A673 (cell line): ENCODE data around the gene CACNB1. TPM values are rescaled to one million over a fixed set of nuclear protein-coding genes. Genes with fewer than 3 reads are reported as not detected.
A peak's percentile ranks its signal among the peaks of the same experiment; 100 is the strongest.

Experiments used
- BruUV-seq: library from RNA; stranded (reverse); fragments of 400-500 nt; replicated peaks from 2 replicates; lab custom pipeline; 2021; lab: Mats Ljungman, UMichigan
- CTCF ChIA-PET: fragments of 300-600 bp; sonication (Branson Sonifier 250); formaldehyde crosslinking; loops from one replicate; lab custom pipeline; 2022; ENCODE audit warnings: antibody characterized with exemption; lab: Charles Lee
- POLR2A ChIA-PET: fragments of 300-600 bp; sonication (Branson Sonifier 250); formaldehyde crosslinking; loops from one replicate; lab custom pipeline; 2022; ENCODE audit warnings: antibody characterized with exemption; ENCODE audit not compliant: low non-redundant PET; lab: Charles Lee
- DNase-seq: peaks from one replicate; pipeline ENCODE4 v3.0.0-alpha.2; 2015; ENCODE audit warnings: low spot score
- H3K27ac ChIP-seq: fragments of 200-600 bp; sonication (generic); 2 replicates; pipeline ENCODE4 v1.5.1; 2016; ENCODE audit warnings: mixed run types, low read depth, mild to moderate bottlenecking, mixed read lengths, antibody characterized with exemption, low read length; ENCODE audit not compliant: poor library complexity, severe bottlenecking
- H3K27me3 ChIP-seq: fragments of 200-600 bp; sonication (generic); replicated peaks from 2 replicates; pipeline ENCODE4 v1.6.1; 2017; ENCODE audit warnings: mixed run types, low read depth, mild to moderate bottlenecking, mixed read lengths, antibody characterized with exemption, low read length; ENCODE audit not compliant: insufficient read depth, poor library complexity
- H3K36me3 ChIP-seq: fragments of 200-600 bp; sonication (generic); 2 replicates; pipeline ENCODE4 v1.6.1; 2016; ENCODE audit warnings: mixed run types, mild to moderate bottlenecking, mixed read lengths, antibody characterized with exemption, low read length; ENCODE audit not compliant: insufficient read depth, poor library complexity, severe bottlenecking
- H3K4me1 ChIP-seq: fragments of 200-600 bp; sonication (generic); 2 replicates; pipeline ENCODE4 v1.6.1; 2017; ENCODE audit warnings: mixed run types, mild to moderate bottlenecking, mixed read lengths, antibody characterized with exemption, low read length; ENCODE audit not compliant: insufficient read depth, poor library complexity, severe bottlenecking
- H3K4me3 ChIP-seq: fragments of 200-600 bp; sonication (generic); 2 replicates; pipeline ENCODE4 v1.5.1; 2016; ENCODE audit warnings: low read depth, mixed run types, mild to moderate bottlenecking, mixed read lengths, low read length; ENCODE audit not compliant: poor library complexity, severe bottlenecking
- H3K9me3 ChIP-seq: fragments of 200-600 bp; sonication (generic); 2 replicates; pipeline ENCODE4 v1.6.1; 2016; ENCODE audit warnings: mixed run types, low read depth, mild to moderate bottlenecking, mixed read lengths, antibody characterized with exemption, low read length; ENCODE audit not compliant: poor library complexity, severe bottlenecking
- CTCF ChIP-seq: fragments of 300-800, 200-600 bp; sonication (generic); conservative IDR thresholded peaks from 2 replicates; pipeline ENCODE4 v1.5.1; 2017; ENCODE audit warnings: low read depth, mild to moderate bottlenecking, antibody characterized with exemption, low read length, moderate library complexity, mixed read lengths
- EZH2 ChIP-seq: fragments of 200-600 bp; sonication (generic); IDR thresholded peaks from 2 replicates; pipeline ENCODE4 v1.6.1; 2017; ENCODE audit warnings: borderline replicate concordance, low read depth, mild to moderate bottlenecking, mixed read lengths, antibody characterized with exemption, low read length; ENCODE audit not compliant: poor library complexity, severe bottlenecking
- intact Hi-C: fragments of 100-400 bp; cut with micrococcal nuclease; formaldehyde crosslinking; loops from one replicate; pipeline ENCODE4 v1.10.0; 2022; ENCODE audit not compliant: unreplicated experiment
- total RNA-seq: library from RNA; stranded (reverse); gene quantifications from 2 replicates; pipeline ENCODE4 v1.2.3, GENCODE V29; 2021

The CACNB1 gene
- total RNA-seq, 1 experiment from 2014 or later, result 8.0 TPM

- H3K36me3 ChIP-seq, result peaks cover 3% of the 10 kb centered on the region
- H3K9me3 ChIP-seq, result no peaks in the 10 kb centered on the region
- peaks cover 22% of the 10 kb centered on the region for H3K4me1 ChIP-seq
- BruUV-seq, result no TSS peak
- no peak overlapping the region for H3K4me3 ChIP-seq
- TF ChIP-seq EZH2 (no peak), CTCF (peak; percentile 56)
- no peaks in the 10 kb centered on the region for H3K27me3 ChIP-seq
- POLR2A ChIA-PET, result no interaction called here
- no peak overlapping the region for H3K27ac ChIP-seq
- intact Hi-C loops, result no loop called here
- DNase-seq, result peak; percentile 72
- CTCF ChIA-PET, result interaction anchor here (0.6 to 1.3 kb wide), 5 partner anchors 13 to 77 kb away, joined by 3 to 8 read pairs (median 6); no protein-coding TSS in a partner anchor
Measured at GRCh38 chr17:39194089-39194984, 3.1 kb downstream of the CACNB1 start.

- POLR2A ChIA-PET, result no interaction called here
Measured at GRCh38 chr17:39193346-39193745, 4.1 kb downstream of the CACNB1 start.

DNA sequence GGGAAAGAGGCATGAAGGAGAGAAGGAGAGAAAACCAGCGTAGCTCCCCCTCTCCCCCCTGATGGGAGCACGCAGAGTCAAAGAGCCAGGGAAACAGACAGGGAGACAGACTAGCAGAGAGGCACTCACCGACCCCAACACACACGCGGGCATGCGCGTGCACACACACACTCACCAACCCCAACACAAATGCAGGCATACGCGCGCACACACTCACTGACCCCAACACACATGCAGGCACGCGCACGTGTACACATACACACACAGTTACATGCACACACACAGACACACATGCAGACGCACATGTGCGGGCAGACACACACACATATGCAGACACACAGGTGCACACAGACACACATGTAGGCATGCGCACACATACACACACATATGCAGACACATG is 4.6 kb downstream of the CACNB1 start:
- TF ChIP-seq CTCF, result no peak
- TF ChIP-seq EZH2, result no peak
- no peaks in the 10 kb centered on the region for H3K27me3 ChIP-seq
- ChIA-PET CTCF (no interaction called here), POLR2A (no interaction called here)
- intact Hi-C loops, result no loop called here
- no peak overlapping the region for H3K4me3 ChIP-seq
- no TSS peak for BruUV-seq
- no peak overlapping the region for H3K27ac ChIP-seq
- peaks cover 3% of the 10 kb centered on the region for H3K36me3 ChIP-seq
- H3K4me1 ChIP-seq, result peaks cover 17% of the 10 kb centered on the region
- H3K9me3 ChIP-seq, result no peaks in the 10 kb centered on the region
- no peak for DNase-seq

More at GRCh38 chr17:39193346-39193745, 4.1 kb downstream of the CACNB1 start:
- Histone ChIP-seq H3K4me1 (peaks cover 21% of the 10 kb centered on the region), H3K36me3 (peaks cover 3% of the 10 kb centered on the region), H3K27ac (no peak overlapping the region), H3K27me3 (no peaks in the 10 kb centered on the region), H3K9me3 (no peaks in the 10 kb centered on the region), H3K4me3 (no peak overlapping the region)
- intact Hi-C loops, result no loop called here
- BruUV-seq, result no TSS peak
- CTCF ChIA-PET, result no interaction called here
- TF ChIP-seq EZH2, result no peak
- no peak for TF ChIP-seq CTCF
- no peak for DNase-seq
